ENCODE measurements around the gene METTL23.

GRCh38 chr17:76689859-76690258, 36.8 kb upstream of the METTL23 start:
- no peak for TF ChIP-seq TAF1 (IDR thresholded peaks at IDR 0.05; ENCODE audit: borderline replicate concordance, insufficient read depth, low read length)
- TF ChIP-seq POLR2AphosphoS5 (IDR thresholded peaks at IDR 0.05; ENCODE audit: low read depth, low read length), result no peak
- no peak for TF ChIP-seq REST (IDR thresholded peaks at IDR 0.05; ENCODE audit: insufficient read depth in 1 of 2, low read depth in 2 of 2, low read length in 2 of 2)

Measured in PFSK-1 (cell line).